T-helper 2 cell treated with Interferon-gamma antibody and Interleukin-4, amounts not matched to agents 5 μg/mL and 100 μg/mL, for 36 hours (primary cell): ENCODE results near the gene TVP23C.
"Not testable (repeated sequence)": the region's sequence is repeated elsewhere in the genome, so short reads cannot be mapped to it uniquely, and the experiment has no call there.

ENCODE experiments used
- DNase-seq: peaks from one replicate; pipeline ENCODE4 v3.0.0; 2021; ENCODE audit warnings: low spot score
- H3K27ac Mint-ChIP-seq: one replicate; pipeline ENCODE4 v1.8.0; 2021; ENCODE audit warnings: mild to moderate bottlenecking, mixed read lengths
- H3K27me3 Mint-ChIP-seq: one replicate; pipeline ENCODE4 v1.8.0; 2021; ENCODE audit warnings: low read depth, mixed read lengths
- H3K36me3 Mint-ChIP-seq: one replicate; pipeline ENCODE4 v1.8.0; 2021; ENCODE audit warnings: low read depth, mixed read lengths
- H3K4me1 Mint-ChIP-seq: one replicate; pipeline ENCODE4 v1.8.0; 2021; ENCODE audit warnings: low read depth, mixed read lengths
- H3K4me3 Mint-ChIP-seq: one replicate; pipeline ENCODE4 v1.8.0; 2022; ENCODE audit warnings: mild to moderate bottlenecking, moderate library complexity, mixed read lengths
- H3K9me3 Mint-ChIP-seq: one replicate; pipeline ENCODE4 v1.8.0; 2021; ENCODE audit warnings: mixed read lengths

Gene TVP23C

GRCh38 chr17:15563375-15563857, at the start of gene TVP23C:
TVP23C (minus strand) TSS chr17:15563483; CDS start chr17:15563448, 35 bp downstream.
- Mint-ChIP-seq H3K36me3 (peaks cover 11% of the 10 kb centered on the region), H3K4me1 (peaks cover 13% of the 10 kb centered on the region), H3K27ac (peak within 1 kb of the TSS; percentile 96), H3K4me3 (peak within 1 kb of the TSS; percentile 96)
- DNase-seq, result peak; percentile 72
- H3K27me3 Mint-ChIP-seq, H3K9me3 Mint-ChIP-seq: not testable (repeated sequence)

- H3K27ac Mint-ChIP-seq, H3K4me3 Mint-ChIP-seq, DNase-seq, H3K9me3 Mint-ChIP-seq, H3K27me3 Mint-ChIP-seq, H3K36me3 Mint-ChIP-seq: not testable (repeated sequence)
- peaks cover 30% of the 10 kb centered on the region for H3K4me1 Mint-ChIP-seq
These were observed 29.7 kb upstream of the TVP23C start for GRCh38 chr17:15592960-15593359.

GRCh38 chr17:15591986-15592385, 28.7 kb upstream of the TVP23C start:
- peak overlapping the region; percentile 77 for H3K27ac Mint-ChIP-seq
- H3K36me3 Mint-ChIP-seq, H3K9me3 Mint-ChIP-seq, H3K27me3 Mint-ChIP-seq, DNase-seq: not testable (repeated sequence)
- H3K4me3 Mint-ChIP-seq, result peak overlapping the region; percentile 50
- H3K4me1 Mint-ChIP-seq, result peaks cover 30% of the 10 kb centered on the region

GRCh38 chr17:15590844-15591243, 27.6 kb upstream of the TVP23C start:
- not testable (repeated sequence) for H3K9me3 Mint-ChIP-seq, DNase-seq, H3K27me3 Mint-ChIP-seq
- H3K36me3 Mint-ChIP-seq, result peaks cover 12% of the 10 kb centered on the region
- peaks cover 36% of the 10 kb centered on the region for H3K4me1 Mint-ChIP-seq
- H3K4me3 Mint-ChIP-seq, result peak overlapping the region; percentile 38
- H3K27ac Mint-ChIP-seq, result peak overlapping the region; percentile 82

- Mint-ChIP-seq H3K4me1 (peaks cover 36% of the 10 kb centered on the region), H3K36me3 (peaks cover 12% of the 10 kb centered on the region), H3K4me3 (peak overlapping the region; percentile 85), H3K27ac (peak overlapping the region; percentile 93)
- not testable (repeated sequence) for H3K27me3 Mint-ChIP-seq, H3K9me3 Mint-ChIP-seq
- peak; percentile 28 for DNase-seq
These were observed 26.6 kb upstream of the TVP23C start for GRCh38 chr17:15589544-15590536.

GRCh38 chr17:15588017-15588416, 24.7 kb upstream of the TVP23C start:
- not testable (repeated sequence) for H3K27me3 Mint-ChIP-seq, DNase-seq, H3K27ac Mint-ChIP-seq, H3K4me3 Mint-ChIP-seq, H3K9me3 Mint-ChIP-seq
- H3K36me3 Mint-ChIP-seq, result peaks cover 12% of the 10 kb centered on the region
- peaks cover 34% of the 10 kb centered on the region for H3K4me1 Mint-ChIP-seq

- H3K36me3 Mint-ChIP-seq, H3K4me3 Mint-ChIP-seq, H3K27ac Mint-ChIP-seq, H3K9me3 Mint-ChIP-seq, DNase-seq, H3K4me1 Mint-ChIP-seq: not testable (repeated sequence)
- peaks cover 20% of the 10 kb centered on the region for H3K27me3 Mint-ChIP-seq
These were observed 20.0 kb upstream of the TVP23C start for GRCh38 chr17:15583313-15583712.

- not testable (repeated sequence) for H3K27ac Mint-ChIP-seq, H3K9me3 Mint-ChIP-seq, H3K36me3 Mint-ChIP-seq, DNase-seq, H3K4me1 Mint-ChIP-seq, H3K4me3 Mint-ChIP-seq
- H3K27me3 Mint-ChIP-seq, result peaks cover 21% of the 10 kb centered on the region
These were observed 18.2 kb upstream of the TVP23C start for GRCh38 chr17:15581462-15581861.

GRCh38 chr17:15576848-15577247, 13.6 kb upstream of the TVP23C start:
- DNase-seq, H3K4me1 Mint-ChIP-seq, H3K9me3 Mint-ChIP-seq, H3K36me3 Mint-ChIP-seq, H3K27ac Mint-ChIP-seq, H3K4me3 Mint-ChIP-seq: not testable (repeated sequence)
- H3K27me3 Mint-ChIP-seq, result peaks cover 24% of the 10 kb centered on the region

- H3K9me3 Mint-ChIP-seq, H3K4me1 Mint-ChIP-seq, H3K4me3 Mint-ChIP-seq, DNase-seq, H3K36me3 Mint-ChIP-seq, H3K27ac Mint-ChIP-seq: not testable (repeated sequence)
- peaks cover 26% of the 10 kb centered on the region for H3K27me3 Mint-ChIP-seq
These were observed 11.4 kb upstream of the TVP23C start for GRCh38 chr17:15574660-15575059.

GRCh38 chr17:15573870-15574269, 10.6 kb upstream of the TVP23C start:
- H3K27ac Mint-ChIP-seq, H3K4me3 Mint-ChIP-seq, H3K4me1 Mint-ChIP-seq, H3K36me3 Mint-ChIP-seq, DNase-seq, H3K9me3 Mint-ChIP-seq: not testable (repeated sequence)
- H3K27me3 Mint-ChIP-seq, result peaks cover 24% of the 10 kb centered on the region

GRCh38 chr17:15562613-15563374, 489 bp downstream of the TVP23C start:
- H3K27me3 Mint-ChIP-seq, DNase-seq, H3K9me3 Mint-ChIP-seq: not testable (repeated sequence)
- peak overlapping the region; percentile 96 for H3K4me3 Mint-ChIP-seq
- H3K27ac Mint-ChIP-seq, result peak overlapping the region; percentile 96
- peaks cover 11% of the 10 kb centered on the region for H3K36me3 Mint-ChIP-seq
- H3K4me1 Mint-ChIP-seq, result peaks cover 14% of the 10 kb centered on the region

GRCh38 chr17:15561439-15561838, 1.8 kb downstream of the TVP23C start:
- H3K4me3 Mint-ChIP-seq, H3K27ac Mint-ChIP-seq, DNase-seq, H3K9me3 Mint-ChIP-seq, H3K27me3 Mint-ChIP-seq: not testable (repeated sequence)
- peaks cover 14% of the 10 kb centered on the region for H3K4me1 Mint-ChIP-seq
- peaks cover 11% of the 10 kb centered on the region for H3K36me3 Mint-ChIP-seq
